ENCODE measurements around the gene KCNH4.

DNA sequence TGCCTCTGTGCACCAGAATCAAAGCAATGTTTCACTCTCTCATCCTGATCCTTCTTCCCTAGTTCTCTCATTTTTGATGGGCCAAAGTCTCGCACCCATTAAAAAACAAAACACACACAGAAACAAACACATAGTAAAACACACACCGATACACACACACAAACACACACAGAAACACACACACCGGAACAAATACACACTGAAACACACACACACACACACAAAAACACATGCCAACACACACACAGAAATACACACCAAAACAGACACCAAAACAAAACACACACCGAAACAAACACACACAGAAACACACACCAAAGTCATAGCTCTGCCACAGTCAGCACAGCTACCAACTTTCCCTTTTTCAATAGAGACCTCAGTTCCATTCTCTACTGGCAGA is 49.7 kb downstream of the KCNH4 start:
- TF ChIP-seq, protein P1, sequence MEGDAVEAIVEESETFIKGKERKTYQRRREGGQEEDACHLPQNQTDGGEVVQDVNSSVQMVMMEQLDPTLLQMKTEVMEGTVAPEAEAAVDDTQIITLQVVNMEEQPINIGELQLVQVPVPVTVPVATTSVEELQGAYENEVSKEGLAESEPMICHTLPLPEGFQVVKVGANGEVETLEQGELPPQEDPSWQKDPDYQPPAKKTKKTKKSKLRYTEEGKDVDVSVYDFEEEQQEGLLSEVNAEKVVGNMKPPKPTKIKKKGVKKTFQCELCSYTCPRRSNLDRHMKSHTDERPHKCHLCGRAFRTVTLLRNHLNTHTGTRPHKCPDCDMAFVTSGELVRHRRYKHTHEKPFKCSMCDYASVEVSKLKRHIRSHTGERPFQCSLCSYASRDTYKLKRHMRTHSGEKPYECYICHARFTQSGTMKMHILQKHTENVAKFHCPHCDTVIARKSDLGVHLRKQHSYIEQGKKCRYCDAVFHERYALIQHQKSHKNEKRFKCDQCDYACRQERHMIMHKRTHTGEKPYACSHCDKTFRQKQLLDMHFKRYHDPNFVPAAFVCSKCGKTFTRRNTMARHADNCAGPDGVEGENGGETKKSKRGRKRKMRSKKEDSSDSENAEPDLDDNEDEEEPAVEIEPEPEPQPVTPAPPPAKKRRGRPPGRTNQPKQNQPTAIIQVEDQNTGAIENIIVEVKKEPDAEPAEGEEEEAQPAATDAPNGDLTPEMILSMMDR (IDR thresholded peaks at IDR 0.05; ENCODE audit: low read depth, low read length, poor library complexity, severe bottlenecking): no peak
- no peak for TF ChIP-seq EZH2phosphoT487 (IDR thresholded peaks at IDR 0.05; ENCODE audit: borderline replicate concordance, low read length)

Data from DOHH2 (cell line).